Liver (tissue), 9 donors: ENCODE data around the gene EN2. TPM values are rescaled to one million over a fixed set of nuclear protein-coding genes. Genes with fewer than 3 reads are reported as not detected.

Source experiments
- DNase-seq: peaks from one replicate; pipeline ENCODE4 v3.0.0-alpha.2; 2017; ENCODE audit warnings: low spot score
- H3K27ac ChIP-seq, 2 donors: one replicate each; pipeline ENCODE4 v1.7.0; 2013; ENCODE audit warnings: inconsistent platforms in 2 of 2, low read length in 2 of 2, control low read depth in 1 of 2, low read depth in 1 of 2, mild to moderate bottlenecking in 1 of 2
- H3K27me3 ChIP-seq, 4 donors: one replicate each; pipeline versions ENCODE4 v1.6.1 to v1.7.0; 2013; ENCODE audit warnings: low read length in 3 of 4, inconsistent platforms in 1 of 4, mild to moderate bottlenecking in 1 of 4, moderate library complexity in 1 of 4; ENCODE audit not compliant: control insufficient read depth in 4 of 4, insufficient read depth in 4 of 4
- H3K36me3 ChIP-seq, 4 donors: one replicate each; pipeline versions ENCODE4 v1.6.1 to v1.7.0; 2013; ENCODE audit warnings: low read length in 3 of 4, mild to moderate bottlenecking in 3 of 4, low read depth in 1 of 4, moderate library complexity in 1 of 4; ENCODE audit not compliant: control insufficient read depth in 4 of 4, insufficient read depth in 3 of 4
- H3K4me1 ChIP-seq, 4 donors: one replicate each; pipeline versions ENCODE4 v1.6.1 to v1.7.0; 2013; ENCODE audit warnings: low read length in 3 of 4, mild to moderate bottlenecking in 3 of 4, moderate library complexity in 1 of 4; ENCODE audit not compliant: control insufficient read depth in 4 of 4, insufficient read depth in 4 of 4
- H3K4me3 ChIP-seq, 3 donors: one replicate each; pipeline versions ENCODE4 v1.6.1 to v1.7.0; 2013; ENCODE audit warnings: low read length in 3 of 3, control low read depth in 1 of 3, low read depth in 1 of 3, mild to moderate bottlenecking in 1 of 3
- H3K9ac ChIP-seq, 2 donors: one replicate each; pipeline ENCODE4 v1.7.0; 2013; ENCODE audit warnings: low read length in 2 of 2, mild to moderate bottlenecking in 2 of 2, moderate library complexity in 2 of 2, control low read depth in 1 of 2, low read depth in 1 of 2
- H3K9me3 ChIP-seq, 4 donors: one replicate each; pipeline versions ENCODE4 v1.6.1 to v1.7.0; 2013; ENCODE audit warnings: low read length in 3 of 4; ENCODE audit not compliant: control insufficient read depth in 4 of 4
- ATF3 ChIP-seq: IDR thresholded peaks from 2 replicates; pipeline ENCODE4 v1.6.1; 2016; ENCODE audit warnings: antibody characterized with exemption
- CTCF ChIP-seq: fragments of 150-350 bp; IDR thresholded peaks from 2 replicates; pipeline ENCODE4 v1.5.1; 2017; ENCODE audit warnings: improper control_type of control experiment, low read depth, low read length; ENCODE audit not compliant: missing input control
- EGR1 ChIP-seq, 2 donors: IDR thresholded peaks; 2 replicates each; pipeline ENCODE4 v1.6.1; 2016 to 2018; ENCODE audit warnings: antibody characterized with exemption in 2 of 2, low read depth in 2 of 2
- FOXA1 ChIP-seq: IDR thresholded peaks from 2 replicates; pipeline ENCODE4 v1.6.1; 2016; ENCODE audit warnings: antibody characterized with exemption
- FOXA2 ChIP-seq: IDR thresholded peaks from 2 replicates; pipeline ENCODE4 v1.6.1; 2016; ENCODE audit warnings: antibody characterized with exemption
- GABPA ChIP-seq, 2 donors: IDR thresholded peaks in 1 of 2; conservative IDR thresholded peaks in 1 of 2; 2 replicates each; pipeline ENCODE4 v1.6.1; 2016; ENCODE audit warnings: antibody characterized with exemption in 2 of 2, mild to moderate bottlenecking in 1 of 2, moderate library complexity in 1 of 2
- HNF4A ChIP-seq, 2 donors: conservative IDR thresholded peaks; 2 replicates each; pipeline ENCODE4 v1.6.1; 2016; ENCODE audit warnings: antibody characterized with exemption in 2 of 2, mild to moderate bottlenecking in 2 of 2
- HNF4G ChIP-seq: IDR thresholded peaks from 2 replicates; pipeline ENCODE4 v1.6.1; 2016; ENCODE audit warnings: antibody characterized with exemption
- JUND ChIP-seq, 2 donors: IDR thresholded peaks; 2 replicates each; pipeline ENCODE4 v1.6.1; 2016; ENCODE audit warnings: antibody characterized with exemption in 2 of 2
- MAX ChIP-seq: IDR thresholded peaks from 2 replicates; pipeline ENCODE4 v1.6.1; 2016; ENCODE audit warnings: antibody characterized with exemption
- NR2F2 ChIP-seq: IDR thresholded peaks from 2 replicates; pipeline ENCODE4 v1.6.1; 2016; ENCODE audit warnings: antibody characterized with exemption
- RAD21 ChIP-seq, 2 donors: IDR thresholded peaks; 2 replicates each; pipeline ENCODE4 v1.6.1; 2016; ENCODE audit warnings: antibody characterized with exemption in 2 of 2, mild to moderate bottlenecking in 2 of 2
- REST ChIP-seq: IDR thresholded peaks from 2 replicates; pipeline ENCODE4 v1.6.1; 2016; ENCODE audit warnings: antibody characterized with exemption, mild to moderate bottlenecking
- RXRA ChIP-seq, 2 donors: IDR thresholded peaks; 2 replicates each; pipeline ENCODE4 v1.6.1; 2017 to 2018; ENCODE audit warnings: antibody characterized with exemption in 2 of 2, mild to moderate bottlenecking in 1 of 2
- SP1 ChIP-seq: IDR thresholded peaks from 2 replicates; pipeline ENCODE4 v1.6.1; 2018; ENCODE audit warnings: antibody characterized with exemption, mild to moderate bottlenecking
- TAF1 ChIP-seq: conservative IDR thresholded peaks from 2 replicates; pipeline ENCODE4 v1.6.1; 2016; ENCODE audit warnings: antibody characterized with exemption, mild to moderate bottlenecking
- YY1 ChIP-seq: IDR thresholded peaks from 2 replicates; pipeline ENCODE4 v1.6.1; 2016; ENCODE audit warnings: antibody characterized with exemption, mild to moderate bottlenecking
- ZBTB33 ChIP-seq: IDR thresholded peaks from 2 replicates; pipeline ENCODE4 v1.6.1; 2016; ENCODE audit warnings: antibody characterized with exemption
- WGBS: extraction: QIAGEN DNeasy Blood & Tissue Kit; methylation state at CpG from one replicate; pipeline ENCODE4 v1.1.7; 2013; 5-methylcytosine and 5-hydroxymethylcytosine counted together
- polyA plus RNA-seq, 2 donors: library from polyadenylated mRNA; stranded (reverse) in 1 of 2; unstranded in 1 of 2; fragments of 200-250 nt in 1 of 2; fragments of >200 nt in 1 of 2; fragmentation: Nextera tagmentation in 1 of 2; extraction: Ambion mirVana in 1 of 2; gene quantifications; one replicate each; pipeline versions ENCODE4 v1.2.1 to v1.2.3, GENCODE V29; 2013 to 2015
- total RNA-seq, 2 donors: library from RNA; depleted of rRNA; stranded (reverse); fragments of >200 nt; gene quantifications; one replicate each; pipeline ENCODE4 v1.2.3, GENCODE V29; 2014
- donor health status: healthy.
- donor health status: healthy.
- donor health status: healthy.
- donor health status: healthy.
- donor health status: healthy.

EN2 gene
- total and polyA plus RNA-seq, 4 donors: under 0.01 TPM; not detected in 3

- TF ChIP-seq REST (no peak), HNF4G (no peak), GABPA (IDR thresholded peaks at IDR 0.05 in 1 of 2, conservative IDR thresholded peaks at IDR 0.05 in 1 of 2) (no peak), FOXA1 (no peak)
These were observed 50.7 kb downstream of the EN2 start (continued) for GRCh38 chr7:155508376-155509358.

GRCh38 chr7:155509359-155509724 is 51.4 kb downstream of the EN2 start:
- Histone ChIP-seq H3K27ac (no peak overlapping the region), H3K36me3 (no peaks in the 10 kb centered on the region), H3K4me3 (no peak overlapping the region), H3K4me1 (peaks cover 0 to 8% (median 3%) of the 10 kb centered on the region in 4 donors), H3K9ac (no peak overlapping the region), H3K27me3 (peaks cover 2 to 47% (median 29%) of the 10 kb centered on the region in 4 donors), H3K9me3 (peaks cover 0 to 7% (median 1%) of the 10 kb centered on the region in 4 donors)
- DNase-seq: no peak
- 7% methylated on average over 16 of the region's 16 CpGs for WGBS
- TF ChIP-seq FOXA1: no peak
- TF ChIP-seq FOXA2: no peak
- TF ChIP-seq HNF4A (conservative IDR thresholded peaks at IDR 0.05): no peak
- no peak for TF ChIP-seq RXRA (IDR thresholded peaks at IDR 0.05)
- no peak for TF ChIP-seq YY1
- TF ChIP-seq HNF4G: no peak
- no peak for TF ChIP-seq EGR1 (IDR thresholded peaks at IDR 0.05; ENCODE audit: low read depth in 2 of 2)
- no peak for TF ChIP-seq CTCF
- no peak for TF ChIP-seq ATF3
- TF ChIP-seq REST: no peak
- no peak for TF ChIP-seq TAF1
- TF ChIP-seq MAX: no peak
- TF ChIP-seq SP1: no peak
- TF ChIP-seq GABPA (IDR thresholded peaks at IDR 0.05 in 1 of 2, conservative IDR thresholded peaks at IDR 0.05 in 1 of 2): no peak
- TF ChIP-seq ZBTB33: no peak
- TF ChIP-seq NR2F2: no peak
- TF ChIP-seq JUND (IDR thresholded peaks at IDR 0.05): no peak
- TF ChIP-seq RAD21 (IDR thresholded peaks at IDR 0.05): no peak
